Smooth muscle cell of trachea (primary cell): Measurements from ENCODE around the gene TEKT4. TPM values are rescaled to one million over a fixed set of nuclear protein-coding genes. Genes with fewer than 3 reads are reported as not detected.

Experiments used
- total RNA-seq: library from RNA; depleted of rRNA; stranded (reverse); fragments of >200 nt; gene quantifications from 2 replicates; pipeline ENCODE4 v1.2.1, GENCODE V29; 2014

TEKT4 gene
- total RNA-seq = not detected in 2 replicates

GRCh38 chr2:94871226-94872087 lies at the start of gene TEKT4:
TSS of gene TEKT4 (plus strand) at chr2:94871430. CDS start at chr2:94871580, 150 bp downstream.

Other genes with a start within 250 kb of the TEKT4 start
- 0.17 TPM in 1 of 2 replicates, not detected in the other for gene MAL, start 154.3 kb downstream of the TEKT4 start, total RNA-seq